Lung (tissue), 12 donors: ENCODE results near the gene CRIP2. TPM values are rescaled to one million over a fixed set of nuclear protein-coding genes. Genes with fewer than 3 reads are reported as not detected.

ENCODE experiments used
- ATAC-seq: fragments of 200-7000 bp; cut with Tn5 transposase; one replicate; pipeline ENCODE4 v1.9.1; 2020; ENCODE audit warnings: moderate number of reproducible peaks; ENCODE audit not compliant: insufficient read depth, low FRiP score
- DNase-seq, 3 donors: peaks; one replicate each; pipeline ENCODE4 v3.0.0-alpha.2; 2013 to 2017
- H3K27ac ChIP-seq, 2 donors: one replicate each; pipeline ENCODE4 v1.5.1; 2013; ENCODE audit warnings: mild to moderate bottlenecking in 2 of 2, moderate library complexity in 2 of 2, control low read depth in 1 of 2, inconsistent platforms in 1 of 2, low read depth in 1 of 2, low read length in 1 of 2
- H3K27me3 ChIP-seq, 3 donors: one replicate each; pipeline ENCODE4 v1.5.1; 2013; ENCODE audit warnings: low read length in 2 of 3; ENCODE audit not compliant: control insufficient read depth in 3 of 3, insufficient read depth in 3 of 3
- H3K36me3 ChIP-seq, 4 donors: one replicate each; pipeline ENCODE4 v1.5.1; 2013; ENCODE audit warnings: low read length in 4 of 4, mild to moderate bottlenecking in 1 of 4, moderate library complexity in 1 of 4; ENCODE audit not compliant: control insufficient read depth in 4 of 4, insufficient read depth in 4 of 4
- H3K4me1 ChIP-seq, 5 donors: one replicate each; pipeline ENCODE4 v1.5.1; 2013; ENCODE audit warnings: low read length in 5 of 5, mild to moderate bottlenecking in 2 of 5, moderate library complexity in 1 of 5; ENCODE audit not compliant: control insufficient read depth in 5 of 5, insufficient read depth in 5 of 5
- H3K4me3 ChIP-seq: one replicate; pipeline ENCODE4 v1.5.1; 2013; ENCODE audit warnings: mild to moderate bottlenecking, control low read depth, moderate library complexity
- H3K9ac ChIP-seq, 2 donors: one replicate each; pipeline ENCODE4 v1.5.1; 2013; ENCODE audit warnings: low read length in 2 of 2, control low read depth in 1 of 2; ENCODE audit not compliant: insufficient read depth in 1 of 2
- H3K9me3 ChIP-seq, 4 donors: one replicate each; pipeline ENCODE4 v1.5.1; 2013; ENCODE audit warnings: low read length in 3 of 4, mild to moderate bottlenecking in 1 of 4, moderate library complexity in 1 of 4; ENCODE audit not compliant: control insufficient read depth in 4 of 4, insufficient read depth in 3 of 4
- CTCF ChIP-seq: IDR thresholded peaks from 2 replicates; pipeline ENCODE4 v1.5.1; 2012; ENCODE audit warnings: mild to moderate bottlenecking; ENCODE audit errors: control extremely low read depth, extremely low read depth
- WGBS, 2 donors: extraction: QIAGEN DNeasy Blood & Tissue Kit; methylation state at CpG; one replicate each; pipeline ENCODE4 v1.1.7; 2013; 5-methylcytosine and 5-hydroxymethylcytosine counted together
- polyA plus RNA-seq, 2 donors: library from polyadenylated mRNA; stranded (reverse); fragments of 200-250 nt; gene quantifications; one replicate each; pipeline ENCODE4 v1.2.1, GENCODE V29; 2013
- total RNA-seq, 2 donors: library from RNA; depleted of rRNA in 1 of 2; stranded (reverse); fragments of >200 nt in 1 of 2; gene quantifications; one replicate each; pipeline ENCODE4 v1.2.1, GENCODE V29; 2014 to 2021
- donor health status: control.
- donor health status: control.
- donor health status: Bipolar disorder and iron deficiency.
- donor health status: healthy.
- donor health status: DM: yes; HTN: yes; CAD: no.

CRIP2 gene
- total and polyA plus RNA-seq, 4 donors: 135 to 267 (median 205) TPM

GRCh38 chr14:105479431-105480158, 5.0 kb downstream of the CRIP2 start:
- H3K27me3 ChIP-seq: no peaks in the 10 kb centered on the region
- H3K4me3 ChIP-seq: no peak overlapping the region
- ATAC-seq (no peak), DNase-seq (no peak)
- H3K9ac ChIP-seq: no peak overlapping the region
- H3K27ac ChIP-seq: peak overlapping the region; percentile 67 to 74
- H3K36me3 ChIP-seq: peaks cover 0 to 8% (median 0%) of the 10 kb centered on the region in 4 donors
- 60 to 71% methylated on average over 34 of the region's 34 CpGs for WGBS, 2 donors
- TF ChIP-seq CTCF: no peak
- H3K9me3 ChIP-seq: no peaks in the 10 kb centered on the region
- H3K4me1 ChIP-seq: peaks cover 4 to 52% (median 23%) of the 10 kb centered on the region in 5 donors

- H3K27me3 ChIP-seq: no peaks in the 10 kb centered on the region
- H3K4me3 ChIP-seq: no peak overlapping the region
- H3K4me1 ChIP-seq: peaks cover 4 to 50% (median 26%) of the 10 kb centered on the region in 5 donors
- no peak overlapping the region for H3K9ac ChIP-seq
- H3K9me3 ChIP-seq: no peaks in the 10 kb centered on the region
- no peak for TF ChIP-seq CTCF
- H3K27ac ChIP-seq: peak overlapping the region; percentile 67 to 74
- no peak for ATAC-seq
- WGBS, 2 donors: 66 to 67% methylated on average over 15 of the region's 15 CpGs
- DNase-seq: no peak
- peaks cover 0 to 8% (median 0%) of the 10 kb centered on the region in 4 donors for H3K36me3 ChIP-seq
Measured at GRCh38 chr14:105480199-105480746, 5.7 kb downstream of the CRIP2 start.

GRCh38 chr14:105480807-105481801, 6.5 kb downstream of the CRIP2 start:
- peak; percentile 97 for TF ChIP-seq CTCF
- ATAC-seq: peak; percentile 82
- Histone ChIP-seq H3K27me3 (peaks cover 0 to 2% (median 0%) of the 10 kb centered on the region in 3 donors), H3K27ac (peak overlapping the region; percentile 93 to 95), H3K4me1 (peaks cover 6 to 47% (median 31%) of the 10 kb centered on the region in 5 donors), H3K9ac (peak overlapping the region; percentile 68 to 83), H3K36me3 (peaks cover 0 to 8% (median 0%) of the 10 kb centered on the region in 4 donors), H3K4me3 (no peak overlapping the region), H3K9me3 (no peaks in the 10 kb centered on the region)
- 0 to 1% methylated on average over 34 to 35 of the region's 35 CpGs for WGBS, 2 donors
- DNase-seq: peak; percentile 93 to 95 (median 95)
